ENCODE results near the gene WRNIP1. TPM values are rescaled to one million over a fixed set of nuclear protein-coding genes. Genes with fewer than 3 reads are reported as not detected.

Gene WRNIP1
- total and polyA plus RNA-seq, 4 donors, result 35.9 to 78.0 (median 67.1) TPM

GRCh38 chr6:2749969-2750600 is 15.1 kb upstream of the WRNIP1 start:
- DNase-seq (ENCODE audit: low read depth in 4 of 6, low spot score in 6 of 6), result peak in 2 of 6 donors; percentile 91 to 93
- 8% methylated on average over 5 of the region's 11 CpGs for WGBS (ENCODE audit: insufficient coverage)
- no peak overlapping the region for H3K4me3 ChIP-seq (ENCODE audit: low read depth, low read length)

GRCh38 chr6:2750832-2751231 is 14.4 kb upstream of the WRNIP1 start, which contains the start of gene MYLK4:
TSS of gene MYLK4 (minus strand) at chr6:2750922. CDS start at chr6:2749294, 1,628 bp downstream.
- H3K4me1 ChIP-seq (ENCODE audit: control insufficient read depth, insufficient read depth, low read length), result no peaks in the 10 kb centered on the region
- H3K9me3 ChIP-seq (ENCODE audit: control insufficient read depth, insufficient read depth, low read length), result no peaks in the 10 kb centered on the region
- H3K27me3 ChIP-seq (ENCODE audit: control insufficient read depth, insufficient read depth, low read length), result peaks cover 12% of the 10 kb centered on the region
- H3K27ac ChIP-seq (ENCODE audit: low read depth, low read length), result no peak within 1 kb of the TSS
- no peak within 1 kb of the TSS for H3K4me3 ChIP-seq (ENCODE audit: low read depth, low read length)
- no peak for DNase-seq (ENCODE audit: low read depth in 4 of 6, low spot score in 6 of 6)
- WGBS (ENCODE audit: insufficient coverage), result 89% methylated on average over 4 of the region's 7 CpGs
- no peaks in the 10 kb centered on the region for H3K36me3 ChIP-seq (ENCODE audit: control insufficient read depth, insufficient read depth, low read length)

More at GRCh38 chr6:2749969-2750600, 15.1 kb upstream of the WRNIP1 start:
- Histone ChIP-seq H3K9me3 (ENCODE audit: control insufficient read depth, insufficient read depth, low read length) (no peaks in the 10 kb centered on the region), H3K27ac (ENCODE audit: low read depth, low read length) (no peak overlapping the region), H3K36me3 (ENCODE audit: control insufficient read depth, insufficient read depth, low read length) (no peaks in the 10 kb centered on the region), H3K4me1 (ENCODE audit: control insufficient read depth, insufficient read depth, low read length) (no peaks in the 10 kb centered on the region), H3K27me3 (ENCODE audit: control insufficient read depth, insufficient read depth, low read length) (peaks cover 12% of the 10 kb centered on the region)

GRCh38 chr6:2751871-2752270 is 13.3 kb upstream of the WRNIP1 start:
- no peak overlapping the region for H3K4me3 ChIP-seq (ENCODE audit: low read depth, low read length)
- WGBS (ENCODE audit: insufficient coverage), result 94% methylated on average over 2 of the region's 3 CpGs
- no peak for DNase-seq (ENCODE audit: low read depth in 4 of 6, low spot score in 6 of 6)
- no peak overlapping the region for H3K27ac ChIP-seq (ENCODE audit: low read depth, low read length)
- no peaks in the 10 kb centered on the region for H3K9me3 ChIP-seq (ENCODE audit: control insufficient read depth, insufficient read depth, low read length)
- H3K4me1 ChIP-seq (ENCODE audit: control insufficient read depth, insufficient read depth, low read length), result no peaks in the 10 kb centered on the region
- H3K27me3 ChIP-seq (ENCODE audit: control insufficient read depth, insufficient read depth, low read length), result peaks cover 10% of the 10 kb centered on the region
- H3K36me3 ChIP-seq (ENCODE audit: control insufficient read depth, insufficient read depth, low read length), result no peaks in the 10 kb centered on the region

- Histone ChIP-seq H3K27me3 (ENCODE audit: control insufficient read depth, insufficient read depth, low read length) (peaks cover 10% of the 10 kb centered on the region), H3K36me3 (ENCODE audit: control insufficient read depth, insufficient read depth, low read length) (no peaks in the 10 kb centered on the region), H3K4me1 (ENCODE audit: control insufficient read depth, insufficient read depth, low read length) (no peaks in the 10 kb centered on the region), H3K9me3 (ENCODE audit: control insufficient read depth, insufficient read depth, low read length) (no peaks in the 10 kb centered on the region), H3K27ac (ENCODE audit: low read depth, low read length) (no peak overlapping the region), H3K4me3 (ENCODE audit: low read depth, low read length) (no peak overlapping the region)
- 79% methylated on average over 2 of the region's 5 CpGs for WGBS (ENCODE audit: insufficient coverage)
- no peak for DNase-seq (ENCODE audit: low read depth in 4 of 6, low spot score in 6 of 6)
Observed at GRCh38 chr6:2752477-2753109, 12.6 kb upstream of the WRNIP1 start.

- H3K4me1 ChIP-seq (ENCODE audit: control insufficient read depth, insufficient read depth, low read length), result no peaks in the 10 kb centered on the region
- no peaks in the 10 kb centered on the region for H3K9me3 ChIP-seq (ENCODE audit: control insufficient read depth, insufficient read depth, low read length)
- peaks cover 10% of the 10 kb centered on the region for H3K27me3 ChIP-seq (ENCODE audit: control insufficient read depth, insufficient read depth, low read length)
- H3K27ac ChIP-seq (ENCODE audit: low read depth, low read length), result no peak overlapping the region
- WGBS (ENCODE audit: insufficient coverage), result 26% methylated on average over 6 of the region's 7 CpGs
- no peaks in the 10 kb centered on the region for H3K36me3 ChIP-seq (ENCODE audit: control insufficient read depth, insufficient read depth, low read length)
- peak in 1 of 6 donors; percentile 31 for DNase-seq (ENCODE audit: low read depth in 4 of 6, low spot score in 6 of 6)
- H3K4me3 ChIP-seq (ENCODE audit: low read depth, low read length), result no peak overlapping the region
Observed at GRCh38 chr6:2753110-2753489, 12.1 kb upstream of the WRNIP1 start.

- H3K27me3 ChIP-seq (ENCODE audit: control insufficient read depth, insufficient read depth, low read length), result peaks cover 6% of the 10 kb centered on the region
- no peaks in the 10 kb centered on the region for H3K9me3 ChIP-seq (ENCODE audit: control insufficient read depth, insufficient read depth, low read length)
- no peak for DNase-seq (ENCODE audit: low read depth in 4 of 6, low spot score in 6 of 6)
- H3K27ac ChIP-seq (ENCODE audit: low read depth, low read length), result no peak overlapping the region
- no peaks in the 10 kb centered on the region for H3K4me1 ChIP-seq (ENCODE audit: control insufficient read depth, insufficient read depth, low read length)
- H3K36me3 ChIP-seq (ENCODE audit: control insufficient read depth, insufficient read depth, low read length), result no peaks in the 10 kb centered on the region
- no peak overlapping the region for H3K4me3 ChIP-seq (ENCODE audit: low read depth, low read length)
Observed at GRCh38 chr6:2753743-2754142, 11.4 kb upstream of the WRNIP1 start.

GRCh38 chr6:2754393-2754792 is 10.8 kb upstream of the WRNIP1 start:
- Histone ChIP-seq H3K4me3 (ENCODE audit: low read depth, low read length) (no peak overlapping the region), H3K27ac (ENCODE audit: low read depth, low read length) (no peak overlapping the region)

GRCh38 chr6:2754911-2755310 is 10.3 kb upstream of the WRNIP1 start:
- Histone ChIP-seq H3K4me1 (ENCODE audit: control insufficient read depth, insufficient read depth, low read length) (no peaks in the 10 kb centered on the region), H3K9me3 (ENCODE audit: control insufficient read depth, insufficient read depth, low read length) (no peaks in the 10 kb centered on the region), H3K36me3 (ENCODE audit: control insufficient read depth, insufficient read depth, low read length) (no peaks in the 10 kb centered on the region), H3K27ac (ENCODE audit: low read depth, low read length) (no peak overlapping the region), H3K4me3 (ENCODE audit: low read depth, low read length) (no peak overlapping the region), H3K27me3 (ENCODE audit: control insufficient read depth, insufficient read depth, low read length) (peaks cover 5% of the 10 kb centered on the region)
- no CpG with 5 or more reads among the region's 1 CpG for whole genome bisulfite sequencing (ENCODE audit: insufficient coverage)
- DNase-seq (ENCODE audit: low read depth in 4 of 6, low spot score in 6 of 6), result no peak

More at GRCh38 chr6:2754393-2754792, 10.8 kb upstream of the WRNIP1 start:
- WGBS (ENCODE audit: insufficient coverage), result no CpG with 5 or more reads among the region's 3 CpGs
- H3K4me1 ChIP-seq (ENCODE audit: control insufficient read depth, insufficient read depth, low read length), result no peaks in the 10 kb centered on the region
- H3K36me3 ChIP-seq (ENCODE audit: control insufficient read depth, insufficient read depth, low read length), result no peaks in the 10 kb centered on the region
- no peaks in the 10 kb centered on the region for H3K9me3 ChIP-seq (ENCODE audit: control insufficient read depth, insufficient read depth, low read length)
- no peak for DNase-seq (ENCODE audit: low read depth in 4 of 6, low spot score in 6 of 6)
- peaks cover 5% of the 10 kb centered on the region for H3K27me3 ChIP-seq (ENCODE audit: control insufficient read depth, insufficient read depth, low read length)

GRCh38 chr6:2755456-2755855 is 9.7 kb upstream of the WRNIP1 start:
- Histone ChIP-seq H3K36me3 (ENCODE audit: control insufficient read depth, insufficient read depth, low read length) (no peaks in the 10 kb centered on the region), H3K27me3 (ENCODE audit: control insufficient read depth, insufficient read depth, low read length) (peaks cover 5% of the 10 kb centered on the region), H3K27ac (ENCODE audit: low read depth, low read length) (no peak overlapping the region), H3K9me3 (ENCODE audit: control insufficient read depth, insufficient read depth, low read length) (no peaks in the 10 kb centered on the region), H3K4me3 (ENCODE audit: low read depth, low read length) (no peak overlapping the region), H3K4me1 (ENCODE audit: control insufficient read depth, insufficient read depth, low read length) (no peaks in the 10 kb centered on the region)
- DNase-seq (ENCODE audit: low read depth in 4 of 6, low spot score in 6 of 6), result no peak
- WGBS (ENCODE audit: insufficient coverage), result 80% methylated on average over 1 of the region's 3 CpGs

- no peak for DNase-seq (ENCODE audit: low read depth in 4 of 6, low spot score in 6 of 6)
- H3K27me3 ChIP-seq (ENCODE audit: control insufficient read depth, insufficient read depth, low read length), result peaks cover 3% of the 10 kb centered on the region
- no CpG with 5 or more reads among the region's 2 CpGs for WGBS (ENCODE audit: insufficient coverage)
- H3K4me1 ChIP-seq (ENCODE audit: control insufficient read depth, insufficient read depth, low read length), result no peaks in the 10 kb centered on the region
- no peaks in the 10 kb centered on the region for H3K36me3 ChIP-seq (ENCODE audit: control insufficient read depth, insufficient read depth, low read length)
- H3K9me3 ChIP-seq (ENCODE audit: control insufficient read depth, insufficient read depth, low read length), result no peaks in the 10 kb centered on the region
- no peak overlapping the region for H3K27ac ChIP-seq (ENCODE audit: low read depth, low read length)
- H3K4me3 ChIP-seq (ENCODE audit: low read depth, low read length), result no peak overlapping the region
Observed at GRCh38 chr6:2756241-2756640, 9.0 kb upstream of the WRNIP1 start.
